AG09319 (cell line): ENCODE measurements around the gene TRIM2.
"Not testable (repeated sequence)": the region's sequence is repeated elsewhere in the genome, so short reads cannot be mapped to it uniquely, and the experiment has no call there.

ENCODE experiments used
- DNase-seq: peaks from one replicate; pipeline ENCODE4 v3.0.0-alpha.2; 2010; ENCODE audit warnings: low read depth; ENCODE audit errors: extremely low read depth
- TF ChIP-seq, protein P1 (sequence below): IDR thresholded peaks from 2 replicates; pipeline ENCODE4 v1.5.1; 2011; ENCODE audit warnings: low read depth, mild to moderate bottlenecking, inconsistent platforms, low read length, moderate library complexity

Gene TRIM2

DNA sequence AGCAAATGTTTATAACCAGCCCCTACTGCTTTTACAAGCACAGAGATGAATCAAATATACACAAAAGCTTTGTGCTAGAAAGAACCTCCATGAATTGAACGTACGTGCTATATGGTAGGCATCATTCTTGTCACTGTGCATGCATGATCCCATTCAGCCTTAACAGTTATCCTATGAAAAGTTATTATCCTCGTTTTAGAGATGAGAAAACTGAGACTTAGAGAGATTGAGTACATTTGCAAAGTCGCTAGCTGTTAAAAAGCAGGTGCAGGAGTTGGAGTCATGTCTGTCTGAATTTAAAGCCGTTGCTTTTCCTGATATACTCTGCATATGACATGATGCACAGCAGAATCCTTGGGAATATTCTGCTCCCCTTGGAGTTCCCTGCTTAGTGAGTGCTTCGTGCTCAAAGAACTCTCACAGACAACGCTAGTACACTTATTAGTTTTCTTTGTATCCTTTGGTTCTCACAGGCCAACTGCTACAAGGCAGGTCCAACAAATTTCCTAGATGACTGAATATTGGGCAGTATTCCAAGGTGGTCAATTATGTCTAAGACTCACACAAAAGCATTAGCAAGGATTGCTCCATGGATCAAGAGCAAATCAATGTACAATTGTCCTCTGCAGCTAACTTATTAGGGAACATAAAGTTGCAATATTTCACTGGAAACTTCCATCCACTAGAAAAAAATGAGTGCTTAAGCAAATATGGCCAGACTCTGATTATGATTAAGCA is 42.8 kb upstream of the TRIM2 start:
- TF ChIP-seq, protein P1, sequence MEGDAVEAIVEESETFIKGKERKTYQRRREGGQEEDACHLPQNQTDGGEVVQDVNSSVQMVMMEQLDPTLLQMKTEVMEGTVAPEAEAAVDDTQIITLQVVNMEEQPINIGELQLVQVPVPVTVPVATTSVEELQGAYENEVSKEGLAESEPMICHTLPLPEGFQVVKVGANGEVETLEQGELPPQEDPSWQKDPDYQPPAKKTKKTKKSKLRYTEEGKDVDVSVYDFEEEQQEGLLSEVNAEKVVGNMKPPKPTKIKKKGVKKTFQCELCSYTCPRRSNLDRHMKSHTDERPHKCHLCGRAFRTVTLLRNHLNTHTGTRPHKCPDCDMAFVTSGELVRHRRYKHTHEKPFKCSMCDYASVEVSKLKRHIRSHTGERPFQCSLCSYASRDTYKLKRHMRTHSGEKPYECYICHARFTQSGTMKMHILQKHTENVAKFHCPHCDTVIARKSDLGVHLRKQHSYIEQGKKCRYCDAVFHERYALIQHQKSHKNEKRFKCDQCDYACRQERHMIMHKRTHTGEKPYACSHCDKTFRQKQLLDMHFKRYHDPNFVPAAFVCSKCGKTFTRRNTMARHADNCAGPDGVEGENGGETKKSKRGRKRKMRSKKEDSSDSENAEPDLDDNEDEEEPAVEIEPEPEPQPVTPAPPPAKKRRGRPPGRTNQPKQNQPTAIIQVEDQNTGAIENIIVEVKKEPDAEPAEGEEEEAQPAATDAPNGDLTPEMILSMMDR: no peak
- DNase-seq: no peak

DNA sequence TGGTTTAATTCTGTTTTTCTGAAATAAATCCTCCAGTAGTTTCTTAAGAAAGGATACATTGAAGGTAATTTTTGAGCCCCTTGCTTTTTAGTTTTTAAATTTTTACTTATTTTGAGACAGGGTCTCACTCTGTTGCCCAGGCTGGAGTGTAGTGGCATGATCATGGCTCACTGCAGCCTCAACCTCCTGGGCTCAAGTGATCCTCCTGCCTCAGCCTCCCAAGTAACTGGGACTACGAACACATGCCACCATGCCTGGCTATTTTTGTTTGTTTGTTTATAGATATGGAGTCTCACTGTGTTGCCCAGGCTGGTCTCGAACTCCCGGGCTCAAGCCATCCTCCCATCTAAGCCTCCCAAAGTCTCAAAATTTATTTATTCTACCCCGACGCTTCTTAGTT is 39.0 kb upstream of the TRIM2 start:
- DNase-seq: not testable (repeated sequence)

DNA sequence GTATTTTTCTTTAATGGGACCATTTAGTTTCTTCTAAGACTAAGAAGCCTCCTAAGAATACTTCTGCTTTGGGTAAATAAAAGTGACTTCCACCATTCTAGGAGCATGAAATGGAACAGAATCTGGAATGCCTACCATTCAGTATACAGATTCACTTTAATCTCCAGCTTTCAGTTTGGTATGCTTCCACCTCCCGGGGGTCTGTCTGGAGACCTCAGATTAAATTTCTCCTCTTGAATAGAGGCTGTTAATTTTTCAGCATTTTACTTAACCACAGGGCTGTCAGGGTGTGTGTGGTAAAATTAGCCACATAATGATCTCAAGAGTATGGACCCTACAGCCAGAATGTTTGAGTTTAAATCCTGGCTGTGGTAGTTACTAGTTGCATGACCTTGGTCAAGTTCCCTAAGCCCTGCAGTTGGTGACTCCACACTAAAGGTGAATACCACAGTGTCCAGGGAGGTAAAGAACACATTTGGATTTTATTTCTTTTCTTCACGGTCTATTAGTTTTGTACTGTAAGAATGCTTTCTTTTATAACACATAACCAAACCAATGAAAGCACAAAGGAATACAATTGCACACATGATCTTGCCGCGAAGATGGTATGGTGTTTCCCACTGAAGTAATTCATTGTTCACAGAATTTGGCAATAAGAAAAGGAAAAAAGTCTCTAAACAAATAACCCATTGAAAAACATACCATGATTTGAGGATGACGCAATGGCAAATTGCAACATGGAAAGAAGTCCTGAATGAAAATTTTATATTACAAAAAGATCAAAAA is 37.3 kb upstream of the TRIM2 start:
- DNase-seq: peak; percentile 24

DNA sequence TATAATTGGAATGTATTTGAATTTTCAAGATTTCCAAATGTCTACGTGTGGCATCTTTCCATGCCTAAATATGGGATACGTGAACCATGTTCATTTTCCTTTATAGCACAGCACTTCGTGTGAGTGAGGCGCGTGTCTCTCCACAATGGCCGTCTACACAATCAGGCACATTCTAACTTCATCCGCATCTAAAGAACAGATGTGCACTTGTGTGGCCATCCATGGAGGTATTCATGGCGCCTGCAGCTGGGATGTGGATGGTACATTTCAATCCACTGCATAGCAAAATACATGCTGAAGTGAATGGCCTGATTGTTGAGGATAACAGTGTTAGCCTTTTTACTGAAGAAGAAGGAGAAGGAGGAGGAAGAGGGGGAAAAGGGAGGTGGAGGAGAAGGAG is 34.5 kb upstream of the TRIM2 start:
- no peak for DNase-seq
- TF ChIP-seq, protein P1: no peak

More for the DNA sequence above, 37.3 kb upstream of the TRIM2 start:
- TF ChIP-seq, protein P1: no peak

DNA sequence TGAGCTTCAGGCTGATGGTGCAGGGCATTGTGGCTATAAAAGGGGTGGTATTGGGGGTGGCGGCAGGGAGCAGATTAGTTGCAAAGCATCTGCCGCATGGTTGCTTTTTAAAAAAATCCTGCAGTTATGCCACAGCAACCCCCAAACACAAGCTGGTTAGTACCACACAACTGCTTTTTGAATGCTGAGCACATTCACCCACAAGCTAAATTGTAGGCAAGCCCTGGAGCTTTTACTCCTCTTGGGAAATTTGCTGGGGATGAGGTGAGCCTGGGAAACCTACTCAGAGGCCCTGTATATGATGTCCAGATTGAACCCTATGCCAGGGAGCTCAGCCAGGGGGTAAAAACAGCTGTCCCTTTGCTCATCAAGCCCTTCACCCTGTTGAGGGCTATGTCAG is 33.8 kb upstream of the TRIM2 start:
- DNase-seq: no peak
- TF ChIP-seq, protein P1: no peak

DNA sequence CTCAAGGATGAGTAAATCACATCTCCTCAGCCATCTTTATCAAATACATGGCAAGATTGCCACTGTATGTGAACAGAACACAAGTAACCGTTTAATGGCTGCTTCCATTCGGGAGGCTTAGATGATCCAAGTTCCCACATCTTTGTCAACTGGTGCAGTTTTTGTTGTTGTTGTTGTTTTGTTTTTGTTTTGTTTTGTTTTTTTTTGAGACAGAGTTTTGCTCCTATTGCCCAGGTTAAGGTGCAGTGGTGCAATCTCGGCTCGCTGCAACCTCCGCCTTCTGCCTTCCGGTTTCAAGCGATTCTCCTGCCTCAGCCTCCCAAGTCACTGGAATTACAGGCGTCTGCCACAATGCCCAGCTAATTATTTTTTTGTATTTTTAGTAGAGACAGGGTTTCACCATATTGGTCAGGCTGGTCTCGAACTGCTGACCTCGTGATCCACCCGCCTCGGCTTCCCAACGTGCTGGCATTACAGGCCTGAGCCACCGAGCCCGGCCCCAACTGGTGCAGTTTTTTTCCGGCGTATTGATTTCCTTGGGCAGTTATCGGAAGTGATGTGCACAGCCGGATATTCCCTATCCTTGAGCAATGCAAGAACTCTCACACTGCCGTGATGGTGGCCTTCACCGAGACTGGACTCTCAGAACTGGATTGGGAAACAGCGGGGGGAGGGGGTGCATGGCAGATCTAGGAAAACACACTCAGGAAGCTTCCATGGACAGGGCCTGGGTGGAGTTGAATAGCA is 29.2 kb upstream of the TRIM2 start:
- no peak for DNase-seq
- TF ChIP-seq, protein P1: no peak

DNA sequence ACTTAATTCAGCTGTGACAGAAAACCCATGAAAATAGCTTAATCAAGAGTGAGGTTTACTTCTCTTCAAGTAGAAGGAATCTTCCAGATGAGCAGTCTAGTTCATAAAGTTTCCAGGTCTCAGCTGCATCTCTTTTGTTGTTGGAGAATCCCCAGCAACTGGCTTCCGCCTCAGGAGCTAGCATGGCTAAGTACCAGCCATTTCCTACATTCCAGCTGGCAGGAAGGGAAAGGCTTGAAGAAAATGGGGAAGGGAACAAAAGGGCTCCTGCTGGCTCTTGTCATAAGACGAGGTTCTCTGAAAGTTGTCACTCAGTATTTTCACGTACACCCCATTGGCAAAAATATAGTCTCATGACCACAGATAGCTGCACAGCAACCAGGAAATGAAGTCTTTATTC is 27.3 kb upstream of the TRIM2 start:
- DNase-seq: no peak
- TF ChIP-seq, protein P1: no peak
